ENCODE data around the gene WFDC11. TPM values are rescaled to one million over a fixed set of nuclear protein-coding genes. Genes with fewer than 3 reads are reported as not detected.
"Not testable (repeated sequence)": the region's sequence is repeated elsewhere in the genome, so short reads cannot be mapped to it uniquely, and the experiment has no call there.

WFDC11 gene
- polyA plus RNA-seq, 1 donor from 2014 or later = not detected

DNA sequence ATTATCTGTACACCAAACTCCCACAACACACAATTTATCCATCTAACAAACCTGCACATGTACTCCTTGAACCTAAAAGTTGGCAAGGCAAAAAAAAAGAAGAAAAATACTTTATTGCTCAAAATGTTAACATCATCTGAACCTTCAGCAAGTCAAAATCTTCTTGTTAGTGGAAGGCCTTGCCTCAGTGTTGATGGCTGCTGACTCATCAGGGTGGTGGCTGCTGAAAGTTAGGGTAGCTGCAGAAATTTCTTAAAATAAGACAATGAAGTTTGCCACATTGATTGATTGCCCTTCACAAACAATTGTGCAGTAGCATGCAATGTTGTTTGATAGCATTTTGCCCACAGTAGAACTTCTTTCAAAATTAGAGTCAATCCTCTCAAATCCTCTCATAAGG is 2.7 kb upstream of the WFDC11 start:
- no peak for TF ChIP-seq POLR2AphosphoS5 (IDR thresholded peaks at IDR 0.05)
- TF ChIP-seq TAF1 (IDR thresholded peaks at IDR 0.05; ENCODE audit: low read depth) = no peak
- TF ChIP-seq, protein P1, sequence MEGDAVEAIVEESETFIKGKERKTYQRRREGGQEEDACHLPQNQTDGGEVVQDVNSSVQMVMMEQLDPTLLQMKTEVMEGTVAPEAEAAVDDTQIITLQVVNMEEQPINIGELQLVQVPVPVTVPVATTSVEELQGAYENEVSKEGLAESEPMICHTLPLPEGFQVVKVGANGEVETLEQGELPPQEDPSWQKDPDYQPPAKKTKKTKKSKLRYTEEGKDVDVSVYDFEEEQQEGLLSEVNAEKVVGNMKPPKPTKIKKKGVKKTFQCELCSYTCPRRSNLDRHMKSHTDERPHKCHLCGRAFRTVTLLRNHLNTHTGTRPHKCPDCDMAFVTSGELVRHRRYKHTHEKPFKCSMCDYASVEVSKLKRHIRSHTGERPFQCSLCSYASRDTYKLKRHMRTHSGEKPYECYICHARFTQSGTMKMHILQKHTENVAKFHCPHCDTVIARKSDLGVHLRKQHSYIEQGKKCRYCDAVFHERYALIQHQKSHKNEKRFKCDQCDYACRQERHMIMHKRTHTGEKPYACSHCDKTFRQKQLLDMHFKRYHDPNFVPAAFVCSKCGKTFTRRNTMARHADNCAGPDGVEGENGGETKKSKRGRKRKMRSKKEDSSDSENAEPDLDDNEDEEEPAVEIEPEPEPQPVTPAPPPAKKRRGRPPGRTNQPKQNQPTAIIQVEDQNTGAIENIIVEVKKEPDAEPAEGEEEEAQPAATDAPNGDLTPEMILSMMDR (IDR thresholded peaks at IDR 0.05; ENCODE audit: poor library complexity, severe bottlenecking) = no peak
- no peak for TF ChIP-seq EZH2 (IDR thresholded peaks at IDR 0.05; ENCODE audit: borderline replicate concordance, insufficient read depth, low read length, poor library complexity, severe bottlenecking)
- no peak for TF ChIP-seq RAD21 (conservative IDR thresholded peaks at IDR 0.05)
- H3K4me2 ChIP-seq (ENCODE audit: low read length) = no peak overlapping the region
- H3K9ac ChIP-seq (ENCODE audit: low read length) = no peak overlapping the region
- no peak overlapping the region for H2AFZ ChIP-seq (ENCODE audit: low read depth, low read length)
- H3K27ac ChIP-seq (ENCODE audit: low read length) = no peak overlapping the region
- H3K27me3 ChIP-seq (ENCODE audit: insufficient read depth, low read depth, low read length) = no peaks in the 10 kb centered on the region
- H3F3A ChIP-seq (ENCODE audit: insufficient read depth, low read length, poor library complexity, severe bottlenecking) = no peaks in the 10 kb centered on the region
- no peaks in the 10 kb centered on the region for H3K9me2 ChIP-seq (ENCODE audit: insufficient read depth, low read length)
- no peaks in the 10 kb centered on the region for H3K36me3 ChIP-seq (ENCODE audit: insufficient read depth, low read length)
- no peaks in the 10 kb centered on the region for H3K9me3 ChIP-seq (ENCODE audit: low read length)
- no peak overlapping the region for H3K4me3 ChIP-seq (ENCODE audit: low read length)
- no peaks in the 10 kb centered on the region for H4K20me1 ChIP-seq (ENCODE audit: insufficient read depth)
- H3K79me2 ChIP-seq (replicated peaks; ENCODE audit: insufficient read depth, low read length) = no peaks in the 10 kb centered on the region

- not testable (repeated sequence) for H3K9me3 ChIP-seq (ENCODE audit: low read length); H3K9me2 ChIP-seq (ENCODE audit: insufficient read depth, low read length); H3K4me3 ChIP-seq (ENCODE audit: low read length); H3K27me3 ChIP-seq (ENCODE audit: insufficient read depth, low read depth, low read length); H3K79me2 ChIP-seq (replicated peaks; ENCODE audit: insufficient read depth, low read length); H2AFZ ChIP-seq (ENCODE audit: low read depth, low read length); H3K9ac ChIP-seq (ENCODE audit: low read length); H3K4me2 ChIP-seq (ENCODE audit: low read length); H4K20me1 ChIP-seq (ENCODE audit: insufficient read depth); H3K27ac ChIP-seq (ENCODE audit: low read length); H3K36me3 ChIP-seq (ENCODE audit: insufficient read depth, low read length); H3F3A ChIP-seq (ENCODE audit: insufficient read depth, low read length, poor library complexity, severe bottlenecking)
These were observed 13.0 kb downstream of the WFDC11 start for GRCh38 chr20:45657038-45657437.

GRCh38 chr20:45651726-45652125 is 18.3 kb downstream of the WFDC11 start:
- H3K9ac ChIP-seq (ENCODE audit: low read length); H3K79me2 ChIP-seq (replicated peaks; ENCODE audit: insufficient read depth, low read length); H3K36me3 ChIP-seq (ENCODE audit: insufficient read depth, low read length); H2AFZ ChIP-seq (ENCODE audit: low read depth, low read length); H3K4me3 ChIP-seq (ENCODE audit: low read length); H3K27me3 ChIP-seq (ENCODE audit: insufficient read depth, low read depth, low read length); H3K9me3 ChIP-seq (ENCODE audit: low read length); H3K4me2 ChIP-seq (ENCODE audit: low read length); H3K27ac ChIP-seq (ENCODE audit: low read length); H4K20me1 ChIP-seq (ENCODE audit: insufficient read depth); H3K9me2 ChIP-seq (ENCODE audit: insufficient read depth, low read length); H3F3A ChIP-seq (ENCODE audit: insufficient read depth, low read length, poor library complexity, severe bottlenecking): not testable (repeated sequence)

- Histone ChIP-seq H3K4me3 (ENCODE audit: low read length) (no peak overlapping the region), H3K27me3 (ENCODE audit: insufficient read depth, low read depth, low read length) (no peaks in the 10 kb centered on the region), H3K9me3 (ENCODE audit: low read length) (no peaks in the 10 kb centered on the region), H3K9me2 (ENCODE audit: insufficient read depth, low read length) (no peaks in the 10 kb centered on the region), H4K20me1 (ENCODE audit: insufficient read depth) (no peaks in the 10 kb centered on the region), H3K79me2 (replicated peaks; ENCODE audit: insufficient read depth, low read length) (no peaks in the 10 kb centered on the region), H3K36me3 (ENCODE audit: insufficient read depth, low read length) (no peaks in the 10 kb centered on the region), H3K27ac (ENCODE audit: low read length) (no peak overlapping the region), H3K9ac (ENCODE audit: low read length) (no peak overlapping the region), H3F3A (ENCODE audit: insufficient read depth, low read length, poor library complexity, severe bottlenecking) (no peaks in the 10 kb centered on the region), H3K4me2 (ENCODE audit: low read length) (no peak overlapping the region), H2AFZ (ENCODE audit: low read depth, low read length) (no peak overlapping the region)
- TF ChIP-seq RAD21 (conservative IDR thresholded peaks at IDR 0.05) = no peak
These were observed 20.7 kb downstream of the WFDC11 start for GRCh38 chr20:45649312-45649863.
